ENCODE data around the gene URM1. TPM values are rescaled to one million over a fixed set of nuclear protein-coding genes. Genes with fewer than 3 reads are reported as not detected.

Gene URM1
- total RNA-seq, 1 donor from 2014 or later: 56.1 TPM

DNA sequence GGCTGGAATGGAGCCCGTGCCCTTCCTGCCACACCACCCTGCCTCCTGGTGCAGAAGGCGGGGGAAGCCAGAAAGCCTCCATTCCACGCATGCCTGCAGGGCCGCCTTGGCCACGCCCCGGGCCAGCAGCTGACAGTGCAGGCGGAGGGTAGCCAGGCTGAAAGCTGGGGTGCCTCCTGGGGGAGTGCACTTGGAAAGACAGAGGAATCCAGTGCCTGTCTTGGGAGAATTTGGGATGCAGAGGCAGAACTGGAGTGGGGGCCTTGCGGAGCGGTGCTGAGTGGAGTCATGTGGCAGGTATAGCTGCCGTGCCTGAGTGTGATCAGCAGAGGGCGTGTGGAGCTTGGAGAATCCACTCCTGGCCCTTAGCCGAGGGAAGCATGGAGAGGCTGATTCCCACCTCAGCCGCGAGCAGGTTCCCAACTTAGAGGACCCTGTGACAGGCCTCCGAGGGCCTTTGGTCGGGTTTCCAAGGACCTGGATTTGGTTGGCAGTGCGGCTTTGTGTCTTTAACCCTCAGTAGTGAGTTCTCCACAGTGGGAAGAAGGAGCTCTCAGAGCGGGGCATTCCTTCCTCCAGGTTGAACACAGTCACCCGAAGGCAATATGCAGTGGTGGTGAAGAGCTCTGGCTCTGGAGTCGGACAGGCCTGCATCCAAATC lies 9.1 kb upstream of the URM1 start:
- Mint-ChIP-seq H3K27me3 (no peaks in the 10 kb centered on the region), H3K27ac (peak overlapping the region; percentile 90), H3K4me3 (peak overlapping the region; percentile 84), H3K4me1 (ENCODE audit: unreplicated experiment) (peaks cover 11% of the 10 kb centered on the region), H3K9me3 (no peaks in the 10 kb centered on the region), H3K36me3 (no peaks in the 10 kb centered on the region)
- peak; percentile 95 for TF ChIP-seq CTCF (conservative IDR thresholded peaks at IDR 0.05)
- DNase-seq (ENCODE audit: extremely low spot score, unreplicated experiment): peak; percentile 86

DNA sequence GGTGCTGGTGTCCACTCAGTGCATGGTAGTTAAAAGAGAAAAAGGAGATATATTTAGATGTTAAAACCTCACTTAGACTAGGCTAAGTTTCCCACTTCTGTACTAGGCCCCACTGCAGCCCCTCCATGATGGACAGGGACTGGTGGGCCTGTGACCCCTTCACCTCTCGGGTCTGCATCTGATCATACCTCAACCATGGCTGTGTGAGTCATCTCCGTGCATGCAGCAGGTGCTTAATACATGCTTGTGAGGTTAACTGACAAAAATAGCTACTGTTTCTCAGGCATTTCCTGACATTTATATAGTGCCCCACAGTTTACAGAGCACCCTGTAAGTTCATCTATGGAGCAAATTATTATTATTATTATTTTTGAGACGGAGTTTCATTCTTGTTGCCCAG lies 8.4 kb upstream of the URM1 start:
- no peaks in the 10 kb centered on the region for H3K9me3 Mint-ChIP-seq
- H3K27ac Mint-ChIP-seq: peak overlapping the region; percentile 90
- no peak overlapping the region for H3K4me3 Mint-ChIP-seq
- H3K36me3 Mint-ChIP-seq: no peaks in the 10 kb centered on the region
- H3K4me1 Mint-ChIP-seq (ENCODE audit: unreplicated experiment): peaks cover 12% of the 10 kb centered on the region
- no peak for DNase-seq (ENCODE audit: extremely low spot score, unreplicated experiment)
- TF ChIP-seq CTCF (conservative IDR thresholded peaks at IDR 0.05): no peak
- no peaks in the 10 kb centered on the region for H3K27me3 Mint-ChIP-seq

DNA sequence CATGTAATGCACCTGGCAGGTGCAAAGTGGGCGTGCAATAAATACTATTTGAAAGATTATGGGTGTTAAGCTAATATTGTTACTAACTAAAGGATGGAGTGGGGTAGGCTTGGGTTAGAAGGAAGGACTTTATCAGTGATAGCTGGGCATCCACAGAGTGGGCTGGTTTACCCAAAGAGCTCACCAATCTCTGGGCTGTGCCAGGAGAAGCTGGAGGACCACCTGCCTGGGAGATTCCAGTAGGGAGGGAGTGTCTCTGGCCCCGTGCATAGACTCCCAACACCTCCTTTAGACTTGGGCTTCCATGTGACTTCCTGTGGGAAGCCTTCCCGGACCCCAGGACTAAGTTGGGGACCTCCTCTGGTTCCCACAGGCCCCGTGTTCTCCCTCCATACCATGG lies 5.6 kb upstream of the URM1 start:
- Mint-ChIP-seq H3K36me3 (no peaks in the 10 kb centered on the region), H3K4me3 (peak overlapping the region; percentile 64), H3K9me3 (no peaks in the 10 kb centered on the region), H3K27me3 (no peaks in the 10 kb centered on the region), H3K4me1 (ENCODE audit: unreplicated experiment) (peaks cover 18% of the 10 kb centered on the region), H3K27ac (peak overlapping the region; percentile 79)
- DNase-seq (ENCODE audit: extremely low spot score, unreplicated experiment): no peak
- no peak for TF ChIP-seq CTCF (conservative IDR thresholded peaks at IDR 0.05)

GRCh38 chr9:128369024-128369706 lies 2.0 kb upstream of the URM1 start:
- peaks cover 41% of the 10 kb centered on the region for H3K4me1 Mint-ChIP-seq (ENCODE audit: unreplicated experiment)
- no peak for DNase-seq (ENCODE audit: extremely low spot score, unreplicated experiment)
- H3K36me3 Mint-ChIP-seq: no peaks in the 10 kb centered on the region
- H3K27me3 Mint-ChIP-seq: no peaks in the 10 kb centered on the region
- peak overlapping the region; percentile 63 for H3K27ac Mint-ChIP-seq
- no peak overlapping the region for H3K4me3 Mint-ChIP-seq
- no peaks in the 10 kb centered on the region for H3K9me3 Mint-ChIP-seq
- TF ChIP-seq CTCF (conservative IDR thresholded peaks at IDR 0.05): no peak

- Mint-ChIP-seq H3K27me3 (no peaks in the 10 kb centered on the region), H3K27ac (peak overlapping the region; percentile 98), H3K36me3 (no peaks in the 10 kb centered on the region), H3K9me3 (no peaks in the 10 kb centered on the region), H3K4me3 (peak overlapping the region; percentile 99), H3K4me1 (ENCODE audit: unreplicated experiment) (peaks cover 38% of the 10 kb centered on the region)
- DNase-seq (ENCODE audit: extremely low spot score, unreplicated experiment): no peak
- TF ChIP-seq CTCF (conservative IDR thresholded peaks at IDR 0.05): no peak
Measured at GRCh38 chr9:128370367-128370751, 815 bp upstream of the URM1 start.
